HG03469 (cell line): ENCODE results near the gene MARCHF10.

ENCODE experiments used
- ATAC-seq: cut with Tn5 transposase; IDR thresholded peaks from one replicate; pipeline ENCODE4 v1.9.1; 2021; ENCODE audit warnings: mild to moderate bottlenecking, moderate library complexity, moderate number of reproducible peaks; ENCODE audit not compliant: unreplicated experiment

The MARCHF10 gene

DNA sequence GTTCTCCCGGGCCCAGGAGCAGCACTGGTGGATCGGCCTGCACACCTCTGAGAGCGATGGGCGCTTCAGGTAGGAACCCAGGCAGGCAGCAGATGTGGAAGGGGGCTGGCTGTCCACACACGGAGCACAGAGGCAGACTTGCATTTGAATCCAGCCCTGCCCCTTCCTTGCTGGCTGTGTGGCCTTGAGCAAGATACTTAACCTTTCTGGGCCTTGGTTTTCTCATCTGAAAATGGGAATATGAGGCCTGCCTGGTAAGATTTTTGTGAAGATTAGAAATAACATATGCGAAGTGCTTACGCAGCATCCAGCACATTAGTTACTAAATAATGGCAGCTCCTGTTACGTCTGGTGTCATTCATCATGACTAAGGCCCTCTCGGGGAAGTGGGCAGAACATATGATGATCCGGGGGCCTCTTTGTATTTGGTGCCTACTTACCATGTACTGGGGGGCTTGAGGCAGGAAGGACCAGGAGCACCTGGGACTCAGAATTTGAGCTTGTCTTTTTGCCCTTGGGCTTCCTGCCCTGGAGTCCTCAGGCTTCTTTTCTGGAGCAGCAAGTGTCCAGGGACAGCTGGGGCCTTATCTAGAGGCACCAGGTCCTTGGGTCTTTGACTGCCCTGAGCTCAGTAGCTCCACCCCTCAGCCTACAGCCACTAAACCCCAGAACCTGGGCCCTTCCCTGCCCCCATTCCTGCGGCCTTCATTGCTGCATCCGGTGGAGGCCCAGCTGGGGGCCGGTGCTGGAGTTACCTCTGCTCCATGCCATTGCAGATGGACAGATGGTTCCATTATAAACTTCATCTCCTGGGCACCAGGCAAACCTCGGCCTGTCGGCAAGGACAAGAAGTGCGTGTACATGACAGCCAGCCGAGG lies 126.8 kb downstream of the MARCHF10 start:
- ATAC-seq, result no peak

DNA sequence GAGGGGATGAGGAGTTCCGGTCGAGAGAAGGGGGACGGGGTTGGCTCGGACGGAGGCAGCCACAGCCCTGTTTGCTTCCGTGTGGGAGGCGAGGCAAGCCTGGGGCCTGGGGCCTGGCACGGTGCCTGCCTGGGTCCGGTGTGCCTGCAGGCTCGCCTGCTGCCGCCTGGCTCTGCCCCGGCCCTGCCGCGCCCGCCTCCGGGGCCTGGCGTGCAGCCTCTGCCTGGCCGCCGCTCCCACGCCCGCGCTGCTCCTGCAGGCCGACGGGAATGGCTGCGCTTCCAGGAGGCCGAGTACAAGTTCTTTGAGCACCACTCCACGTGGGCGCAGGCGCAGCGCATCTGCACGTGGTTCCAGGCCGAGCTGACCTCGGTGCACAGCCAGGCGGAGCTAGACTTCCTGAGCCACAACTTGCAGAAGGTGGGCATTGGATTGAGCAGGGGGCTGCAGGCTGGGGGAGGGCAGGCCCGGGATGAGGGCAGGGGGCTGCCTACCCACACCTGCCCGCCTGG lies 127.5 kb downstream of the MARCHF10 start:
- ATAC-seq, result no peak

DNA sequence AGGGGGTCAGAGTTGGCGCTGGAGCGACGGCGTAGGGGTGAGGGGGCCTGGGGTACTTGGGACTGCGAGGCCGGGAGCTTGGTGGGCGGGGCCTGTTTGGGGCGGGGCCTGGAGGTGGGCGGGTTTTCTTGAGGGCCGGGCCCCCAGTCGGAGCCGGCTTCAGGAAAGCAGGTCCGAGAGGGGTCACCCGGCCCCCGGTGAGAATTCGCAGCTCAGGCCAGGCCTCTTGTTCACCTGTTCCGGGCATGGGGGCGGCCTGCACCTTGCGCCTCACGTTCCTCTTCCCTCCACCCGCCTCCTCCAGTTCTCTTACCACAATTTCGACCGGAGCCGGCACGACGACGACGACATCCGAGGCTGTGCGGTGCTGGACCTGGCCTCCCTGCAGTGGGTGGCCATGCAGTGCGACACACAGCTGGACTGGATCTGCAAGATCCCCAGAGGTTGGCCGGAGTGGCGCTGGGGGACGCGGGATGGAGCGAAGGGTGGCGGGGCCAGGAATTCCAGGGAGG lies 128.2 kb downstream of the MARCHF10 start:
- ATAC-seq, result no peak

DNA sequence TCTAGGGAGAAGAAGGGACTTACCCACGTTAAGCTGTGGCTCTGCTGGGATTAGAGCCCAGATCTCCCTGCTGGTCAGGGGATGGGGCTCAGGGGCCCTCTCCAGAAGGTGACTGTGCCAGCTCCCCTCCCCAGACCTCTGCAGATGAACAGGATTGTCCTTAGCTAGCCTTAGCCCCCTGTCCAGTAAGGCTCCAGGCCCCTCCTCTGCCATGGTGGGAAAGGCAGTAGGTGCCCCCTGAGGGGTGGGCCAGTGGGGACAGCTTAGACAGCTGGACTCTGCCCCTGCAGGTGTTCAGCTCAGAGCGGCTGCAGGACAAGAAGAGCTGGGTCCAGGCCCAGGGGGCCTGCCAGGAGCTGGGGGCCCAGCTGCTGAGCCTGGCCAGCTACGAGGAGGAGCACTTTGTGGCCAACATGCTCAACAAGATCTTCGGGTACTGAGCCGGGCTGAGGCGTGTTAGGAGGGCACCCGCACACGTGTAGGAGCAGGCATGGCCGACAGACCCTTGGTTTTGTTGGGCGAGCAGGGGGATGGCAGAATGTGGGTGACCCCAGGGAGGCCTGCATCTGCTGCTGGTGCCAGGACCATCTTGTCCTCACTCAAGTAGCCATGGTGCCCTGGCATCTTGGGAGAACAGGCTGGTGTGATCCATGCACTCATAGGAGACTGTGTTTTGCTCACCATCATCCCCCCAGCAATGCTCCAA lies 129.7 kb downstream of the MARCHF10 start:
- no peak for ATAC-seq

DNA sequence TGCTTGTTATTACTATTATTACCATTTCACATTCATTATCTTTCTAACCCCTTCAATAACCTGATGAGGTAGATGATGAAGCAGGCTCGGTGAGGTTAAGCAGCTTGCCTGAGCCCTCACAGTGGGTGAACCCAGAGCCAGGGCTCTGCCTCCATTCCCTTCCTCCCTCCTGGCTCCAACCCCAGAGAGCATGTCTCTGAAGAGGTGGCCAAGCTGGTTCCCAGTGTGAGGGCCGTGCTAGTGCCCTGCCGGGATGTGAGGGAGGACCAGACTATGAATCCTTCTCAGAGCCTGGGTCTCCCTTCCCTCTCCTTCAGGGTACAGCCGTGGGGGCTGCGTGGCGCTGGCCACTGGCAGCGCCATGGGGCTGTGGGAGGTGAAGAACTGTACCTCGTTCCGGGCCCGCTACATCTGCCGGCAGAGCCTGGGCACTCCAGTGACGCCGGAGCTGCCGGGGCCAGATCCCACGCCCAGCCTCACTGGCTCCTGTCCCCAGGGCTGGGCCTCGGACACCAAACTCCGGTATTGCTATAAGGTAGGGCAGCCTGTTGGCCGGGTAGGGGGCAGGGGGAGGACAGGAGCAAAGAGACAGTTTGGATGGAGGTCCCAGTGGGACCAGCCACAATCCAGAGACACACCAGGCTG lies 131.0 kb downstream of the MARCHF10 start:
- ATAC-seq, result no peak

DNA sequence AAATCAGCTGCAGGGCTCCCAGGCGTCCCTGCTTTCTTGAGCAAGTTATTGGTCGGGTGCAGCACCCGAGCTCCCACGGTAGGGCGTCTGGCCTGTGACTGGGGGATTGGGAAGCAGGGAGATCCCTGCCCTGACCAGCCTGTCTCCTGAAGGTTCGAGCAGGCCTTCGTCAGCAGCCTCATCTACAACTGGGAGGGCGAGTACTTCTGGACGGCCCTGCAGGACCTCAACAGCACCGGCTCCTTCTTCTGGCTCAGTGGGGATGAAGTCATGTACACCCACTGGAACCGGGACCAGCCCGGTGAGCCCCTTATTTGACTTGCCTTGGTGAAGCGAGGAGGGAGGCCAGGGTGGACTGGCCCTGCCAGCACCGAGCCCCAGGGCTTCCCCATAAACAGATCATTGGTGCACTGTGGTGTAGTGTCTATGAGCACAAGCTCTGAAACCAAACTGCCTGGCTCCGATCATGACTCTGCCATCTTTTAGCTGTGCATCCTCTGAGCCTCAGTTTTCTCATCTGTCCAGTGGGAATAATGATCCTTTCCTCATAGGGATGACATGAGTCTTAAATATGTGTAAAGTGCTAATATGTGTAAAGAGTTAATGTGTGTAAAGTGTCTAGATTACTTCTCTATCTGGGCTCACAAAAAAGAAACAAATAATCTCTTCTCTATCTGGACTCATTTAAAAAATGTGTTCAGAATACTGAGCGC lies 131.7 kb downstream of the MARCHF10 start:
- no peak for ATAC-seq

DNA sequence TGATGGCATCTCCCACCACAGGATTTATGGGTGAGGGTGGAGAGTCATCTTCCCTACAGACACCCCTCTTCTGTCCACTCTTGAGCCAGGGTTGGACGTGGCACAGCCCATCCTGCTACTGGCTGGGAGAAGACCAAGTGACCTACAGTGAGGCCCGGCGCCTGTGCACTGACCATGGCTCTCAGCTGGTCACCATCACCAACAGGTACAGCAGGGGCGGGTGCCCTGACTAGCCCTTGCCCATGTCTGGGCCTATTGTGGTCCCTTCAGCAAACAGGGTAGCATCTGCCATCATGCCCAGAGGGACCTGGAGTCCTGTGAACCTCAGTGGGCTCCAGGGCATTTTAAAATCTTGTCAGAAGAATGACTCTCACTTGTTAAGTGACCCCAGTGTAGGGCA lies 132.4 kb downstream of the MARCHF10 start:
- ATAC-seq, result no peak

DNA sequence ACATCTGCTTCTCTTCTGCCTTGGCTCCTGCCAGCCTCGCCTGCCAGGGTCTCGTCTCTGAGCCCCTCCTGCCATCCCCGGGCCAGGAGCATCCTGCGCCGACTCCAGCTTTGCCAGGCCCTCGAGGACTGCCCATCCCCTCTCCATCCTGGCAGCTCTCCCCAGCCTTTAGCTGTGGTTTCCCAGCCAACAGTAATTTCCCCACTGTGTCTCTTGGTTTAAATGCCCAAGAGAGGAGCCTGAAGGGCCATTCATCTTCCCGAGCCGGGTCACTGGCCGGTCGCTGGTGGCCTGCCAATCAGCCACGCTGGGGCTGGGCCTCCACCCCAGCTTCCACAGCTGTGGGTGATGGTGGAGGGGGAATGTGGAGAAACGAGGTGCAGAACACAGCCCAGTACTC lies 132.9 kb downstream of the MARCHF10 start:
- no peak for ATAC-seq

DNA sequence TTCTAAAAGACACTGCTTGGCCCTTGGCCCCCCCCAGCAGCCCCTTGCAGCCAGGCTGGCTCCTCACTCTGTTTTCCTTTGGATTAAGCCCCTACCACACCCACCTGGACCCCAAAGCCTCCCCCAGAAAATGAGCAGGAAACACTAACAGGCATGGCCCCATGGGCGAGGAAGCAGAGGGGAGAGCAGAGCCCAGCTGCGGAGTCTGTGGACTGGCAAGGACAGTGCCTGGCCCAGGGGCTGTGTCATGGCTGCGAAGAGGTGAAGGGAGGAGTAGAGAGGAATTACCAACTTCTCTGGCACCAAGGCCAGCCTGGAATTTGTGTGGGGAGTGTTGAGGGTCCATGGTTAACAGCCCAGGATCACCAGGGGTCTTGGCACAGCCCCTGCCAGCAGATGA lies 133.3 kb downstream of the MARCHF10 start:
- no peak for ATAC-seq

DNA sequence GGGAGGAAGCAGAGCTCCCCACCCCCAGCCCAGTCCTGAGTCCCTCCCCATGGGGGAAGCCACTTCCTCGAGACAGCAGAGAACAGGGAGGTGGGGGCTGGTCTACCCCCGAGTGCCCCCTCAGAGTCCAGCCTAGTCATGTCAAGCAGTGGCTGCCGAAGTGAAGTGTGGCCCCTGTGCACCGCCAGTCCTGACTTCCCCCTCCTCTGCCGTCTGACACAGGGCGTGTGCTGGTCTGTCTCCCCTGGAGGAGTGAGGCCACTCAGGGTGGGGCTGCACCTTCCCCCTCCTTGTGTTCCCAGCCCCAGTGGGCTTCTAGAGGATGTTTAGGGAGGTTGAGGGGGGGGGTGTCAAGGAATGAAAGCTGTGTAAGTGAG lies 133.8 kb downstream of the MARCHF10 start:
- ATAC-seq, result no peak

DNA sequence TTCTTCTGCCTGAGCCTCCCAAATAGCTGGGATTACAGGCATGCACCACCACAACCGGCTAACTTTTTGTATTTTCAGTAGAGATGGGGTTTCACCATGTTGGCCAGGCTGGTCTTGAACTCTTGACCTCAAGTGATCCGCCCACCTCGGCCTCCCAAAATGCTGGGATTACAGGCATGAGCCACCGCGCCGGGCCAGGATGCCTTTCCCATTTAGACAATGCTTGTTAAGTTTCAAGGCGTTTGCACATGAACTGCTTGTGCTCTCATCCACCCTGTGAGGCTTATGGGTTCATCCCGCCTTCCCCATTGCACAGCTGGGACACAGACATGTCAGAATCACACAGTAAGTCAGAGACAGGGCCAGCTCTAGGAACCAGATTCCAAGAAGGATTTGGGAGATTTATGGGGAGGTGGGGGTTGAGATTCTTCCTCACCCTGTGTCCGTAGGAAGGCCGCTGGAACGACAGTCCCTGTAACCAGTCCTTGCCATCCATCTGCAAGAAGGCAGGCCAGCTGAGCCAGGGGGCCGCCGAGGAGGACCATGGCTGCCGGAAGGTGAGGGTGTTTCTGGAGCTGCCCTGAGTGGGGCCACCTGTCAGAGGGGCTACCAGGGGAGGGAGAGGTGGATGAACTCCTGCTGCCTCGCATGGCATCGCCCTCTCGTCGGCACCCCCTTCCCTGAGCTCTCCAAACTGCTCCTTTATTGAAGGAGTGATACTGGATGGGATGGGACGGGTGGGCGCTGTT lies 134.3 kb downstream of the MARCHF10 start:
- ATAC-seq, result no peak

DNA sequence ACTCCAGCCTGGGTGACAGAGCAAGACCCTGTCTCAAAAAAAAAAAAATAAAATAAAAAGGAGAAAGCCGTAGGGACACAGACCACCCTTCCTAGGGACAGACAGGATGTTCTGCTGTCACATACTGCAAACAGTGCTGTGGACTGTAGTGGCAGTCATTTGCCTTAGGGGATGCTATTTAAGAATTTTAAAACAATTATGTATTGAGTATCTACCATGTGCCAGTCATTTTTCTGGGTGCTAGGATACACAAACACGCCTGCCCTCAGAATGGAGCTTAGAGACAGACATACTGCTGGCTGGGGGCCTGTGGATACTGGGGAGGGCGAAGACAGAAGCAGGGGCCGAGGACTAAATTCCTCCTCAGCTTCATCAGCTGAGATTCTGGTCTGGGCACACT lies 135.2 kb downstream of the MARCHF10 start:
- ATAC-seq, result no peak

DNA sequence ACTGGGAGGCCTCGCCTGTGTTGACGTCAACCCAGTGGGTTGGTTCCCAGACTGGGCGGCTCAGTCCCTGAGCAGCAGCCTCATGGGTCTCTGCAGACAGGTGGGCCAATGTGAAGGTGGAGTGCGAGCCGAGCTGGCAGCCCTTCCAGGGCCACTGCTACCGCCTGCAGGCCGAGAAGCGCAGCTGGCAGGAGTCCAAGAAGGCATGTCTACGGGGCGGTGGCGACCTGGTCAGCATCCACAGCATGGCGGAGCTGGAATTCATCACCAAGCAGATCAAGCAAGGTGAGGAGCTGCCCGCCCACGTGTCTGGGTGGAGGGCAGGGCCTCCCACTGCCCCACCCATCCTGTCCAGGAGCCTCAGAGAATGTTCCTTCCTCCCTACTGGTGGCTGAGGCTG lies 136.6 kb downstream of the MARCHF10 start:
- no peak for ATAC-seq

DNA sequence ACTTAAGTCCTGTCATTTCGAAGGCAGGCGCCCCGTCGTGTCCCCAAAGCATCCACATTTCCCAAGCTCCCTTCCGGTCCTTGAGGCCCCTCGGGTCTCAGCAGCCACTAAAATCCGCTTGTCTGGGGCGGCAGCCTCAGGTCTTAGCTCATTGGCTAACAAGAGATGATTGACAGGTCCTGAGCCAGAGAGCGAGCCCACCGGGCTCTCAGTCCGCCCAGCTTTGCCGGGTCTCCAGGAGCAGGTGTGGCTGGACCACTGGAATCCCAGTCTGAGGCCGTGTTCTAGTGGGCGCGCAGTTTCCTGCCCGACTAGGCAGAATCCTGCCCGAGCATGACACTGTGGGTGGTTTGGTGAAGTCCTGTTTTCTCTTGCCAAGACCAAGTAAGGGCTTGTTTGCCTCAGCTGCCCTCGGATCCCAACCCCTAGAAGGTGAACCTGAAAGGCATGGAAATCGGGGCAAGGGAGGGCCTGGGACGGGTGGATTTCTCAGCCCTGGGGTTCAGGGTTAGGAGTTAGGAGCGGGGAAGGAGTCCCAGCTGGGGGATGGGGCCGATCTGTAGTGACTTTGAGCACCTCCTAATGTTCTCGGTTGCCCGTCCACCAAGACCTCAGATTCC lies 137.8 kb downstream of the MARCHF10 start:
- no peak for ATAC-seq

DNA sequence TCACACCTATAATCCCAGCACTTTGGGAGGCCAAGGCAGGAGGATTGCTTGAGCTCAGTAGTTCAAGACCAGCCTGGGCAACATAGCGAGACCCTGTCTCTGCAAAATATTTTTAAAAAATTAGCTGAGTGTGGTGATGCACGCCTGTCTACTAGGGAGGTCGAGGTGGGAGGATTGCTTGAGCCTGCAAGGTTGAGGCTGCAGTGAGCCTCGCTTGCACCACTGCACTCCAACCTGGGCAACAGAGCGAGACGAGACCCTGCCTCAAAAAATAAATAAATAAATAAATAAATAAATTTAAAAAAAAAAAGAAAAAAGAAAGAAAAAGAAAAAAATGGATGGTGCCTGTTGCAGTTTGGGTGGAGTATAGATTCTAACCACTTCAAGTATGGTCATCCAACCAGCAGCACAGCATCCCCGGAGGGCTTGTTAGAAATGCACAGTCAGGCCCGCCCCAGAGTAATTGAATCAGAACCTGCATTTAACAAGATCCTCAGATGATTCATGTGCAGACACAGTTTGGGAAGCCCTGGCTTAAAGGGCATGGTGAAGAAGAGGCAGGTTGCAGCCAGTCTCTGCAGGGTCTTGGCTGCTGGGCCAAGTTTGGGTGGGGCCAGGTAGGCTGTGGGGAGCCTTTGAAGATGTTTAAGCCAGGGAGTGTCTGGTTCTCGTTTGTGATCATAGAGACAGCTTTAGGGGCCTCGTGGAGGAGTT lies 139.9 kb downstream of the MARCHF10 start:
- ATAC-seq, result no peak

DNA sequence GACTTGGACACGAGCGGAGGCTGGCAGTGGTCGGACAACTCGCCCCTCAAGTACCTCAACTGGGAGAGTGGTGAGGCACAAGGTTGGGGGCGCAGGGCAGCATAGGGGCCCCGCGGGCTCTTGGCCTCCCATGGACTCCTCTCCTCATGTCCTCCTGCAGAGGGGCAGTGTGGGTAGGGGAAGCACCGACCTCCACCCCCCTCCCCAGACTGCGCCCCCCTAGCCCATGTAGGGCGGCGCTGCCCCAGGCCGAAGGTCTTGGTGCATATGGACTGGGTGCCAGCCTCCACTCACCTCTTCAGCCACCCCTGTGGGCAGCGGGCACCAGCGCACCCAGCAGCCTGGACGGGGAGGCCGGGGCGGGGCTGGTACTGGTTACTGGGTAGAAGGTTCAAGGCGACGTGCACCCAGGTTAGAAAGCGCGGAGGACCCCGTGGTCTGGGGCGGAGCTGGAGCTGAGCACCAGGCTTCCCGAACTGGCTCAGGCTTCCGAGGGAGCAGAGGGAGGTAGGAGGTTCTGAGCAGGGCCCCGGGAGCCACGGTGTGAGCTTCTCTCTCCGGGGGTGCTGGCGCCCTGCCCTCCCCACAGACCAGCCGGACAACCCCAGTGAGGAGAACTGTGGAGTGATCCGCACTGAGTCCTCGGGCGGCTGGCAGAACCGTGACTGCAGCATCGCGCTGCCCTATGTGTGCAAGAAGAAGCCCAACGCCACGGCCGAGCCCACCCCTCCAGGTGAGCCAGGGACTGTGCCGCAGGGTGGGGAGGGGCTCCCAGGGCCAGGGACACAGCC lies 141.1 kb downstream of the MARCHF10 start:
- ATAC-seq, result no peak

DNA sequence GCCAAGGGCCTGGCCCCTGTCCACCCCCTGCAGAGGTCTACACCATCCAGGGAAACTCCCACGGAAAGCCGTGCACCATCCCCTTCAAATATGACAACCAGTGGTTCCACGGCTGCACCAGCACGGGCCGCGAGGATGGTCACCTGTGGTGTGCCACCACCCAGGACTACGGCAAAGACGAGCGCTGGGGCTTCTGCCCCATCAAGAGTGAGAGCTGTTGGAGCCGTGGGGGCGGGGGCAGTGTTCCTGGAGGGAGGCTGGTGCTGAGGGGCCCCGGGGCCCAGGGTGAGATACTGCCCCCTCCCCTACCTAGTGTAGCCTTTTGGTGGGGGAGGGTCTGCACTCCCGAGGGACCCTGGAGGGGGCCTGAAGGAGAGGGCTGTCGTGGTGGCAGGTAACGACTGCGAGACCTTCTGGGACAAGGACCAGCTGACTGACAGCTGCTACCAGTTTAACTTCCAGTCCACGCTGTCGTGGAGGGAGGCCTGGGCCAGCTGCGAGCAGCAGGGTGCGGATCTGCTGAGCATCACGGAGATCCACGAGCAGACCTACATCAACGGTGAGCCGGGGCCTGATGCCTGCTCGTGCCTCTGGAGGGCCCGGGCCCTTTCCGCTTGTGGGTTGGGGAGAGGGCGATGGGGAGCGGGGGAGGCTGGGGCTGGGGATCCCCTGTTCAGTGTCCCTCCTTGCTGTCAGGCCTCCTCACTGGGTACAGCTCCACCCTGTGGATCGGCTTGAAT lies 141.9 kb downstream of the MARCHF10 start:
- ATAC-seq, result no peak

DNA sequence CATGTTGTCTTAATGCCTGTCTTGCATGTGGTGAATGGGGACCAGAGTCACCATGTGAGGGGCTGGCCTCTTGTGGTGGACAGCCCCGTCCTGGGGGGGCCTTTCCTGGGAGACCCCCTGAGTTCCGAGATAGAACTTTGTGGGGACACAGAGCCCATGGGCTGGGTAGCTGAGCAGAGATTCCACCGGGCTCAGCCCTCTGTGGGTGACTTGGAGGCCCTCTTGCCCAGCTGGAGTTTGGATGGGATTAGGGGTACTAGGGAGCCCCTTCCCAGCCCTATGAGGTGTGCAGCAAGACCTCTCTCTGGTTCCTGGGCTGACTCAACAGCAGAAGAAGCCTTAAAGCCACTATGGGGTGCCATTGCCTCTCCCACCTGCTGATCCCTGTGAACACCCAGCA lies 142.5 kb downstream of the MARCHF10 start:
- ATAC-seq, result no peak
